PC-9 (cell line): ENCODE measurements around the gene KRTAP10-10. TPM values are rescaled to one million over a fixed set of nuclear protein-coding genes. Genes with fewer than 3 reads are reported as not detected.

ENCODE experiments used
- BruUV-seq: library from RNA; stranded (reverse); fragments of 400-500 nt; replicated peaks from 2 replicates; lab custom pipeline; 2021; lab: Mats Ljungman, UMichigan
- CTCF ChIA-PET: fragments of 300-600 bp; sonication (Branson Sonifier 250); formaldehyde crosslinking; loops from one replicate; lab custom pipeline; 2022; ENCODE audit warnings: antibody characterized with exemption; lab: Charles Lee
- POLR2A ChIA-PET: fragments of 300-600 bp; sonication (Branson Sonifier 250); formaldehyde crosslinking; loops from one replicate; lab custom pipeline; 2022; ENCODE audit warnings: antibody characterized with exemption; ENCODE audit not compliant: unreplicated experiment; lab: Charles Lee
- DNase-seq, 2 experiments: peaks; one replicate each; pipeline versions ENCODE4 v3.0.0 to v3.0.0-alpha.2; 2015 to 2022; ENCODE audit warnings: mixed read lengths in 1 of 2
- H2AFZ ChIP-seq: fragments of 200-600 bp; sonication (generic); 2 replicates; pipeline ENCODE4 v1.8.1; 2017; ENCODE audit warnings: antibody characterized with exemption
- H3F3A ChIP-seq: fragments of 200-600 bp; sonication (generic); 2 replicates; pipeline ENCODE4 v1.8.1; 2017; ENCODE audit warnings: antibody characterized with exemption, mild to moderate bottlenecking, low read depth; ENCODE audit not compliant: insufficient read depth
- H3K27ac ChIP-seq: fragments of 200-600 bp; sonication (generic); 2 replicates; pipeline ENCODE4 v1.6.1; 2016; ENCODE audit warnings: mixed run types
- H3K27me3 ChIP-seq: fragments of 200-600 bp; sonication (generic); 2 replicates; pipeline ENCODE4 v1.6.1; 2016; ENCODE audit warnings: low read depth, mixed run types; ENCODE audit not compliant: insufficient read depth
- H3K36me3 ChIP-seq: fragments of 200-600 bp; sonication (generic); 2 replicates; pipeline ENCODE4 v1.6.1; 2016; ENCODE audit warnings: low read depth, mixed run types
- H3K4me1 ChIP-seq: fragments of 200-600 bp; sonication (generic); replicated peaks from 2 replicates; pipeline ENCODE4 v1.6.1; 2016; ENCODE audit warnings: mixed run types; ENCODE audit not compliant: insufficient read depth
- H3K4me2 ChIP-seq: fragments of 200-600 bp; sonication (generic); 2 replicates; pipeline ENCODE4 v1.6.1; 2017; ENCODE audit warnings: mixed run types
- H3K4me3 ChIP-seq: fragments of 200-600 bp; sonication (generic); 2 replicates; pipeline ENCODE4 v1.6.1; 2016; ENCODE audit warnings: mixed run types
- H3K79me2 ChIP-seq: fragments of 200-600 bp; sonication (generic); 2 replicates; pipeline ENCODE4 v1.6.1; 2017; ENCODE audit warnings: low read depth, mixed run types
- H3K9me2 ChIP-seq: fragments of 200-600 bp; sonication (generic); 2 replicates; pipeline ENCODE4 v1.8.1; 2017; ENCODE audit warnings: mild to moderate bottlenecking; ENCODE audit not compliant: insufficient read depth
- H3K9me3 ChIP-seq: fragments of 200-600 bp; sonication (generic); 2 replicates; pipeline ENCODE4 v1.8.1; 2016; ENCODE audit warnings: low read depth; ENCODE audit not compliant: insufficient read depth
- H4K20me1 ChIP-seq: fragments of 200-600 bp; sonication (generic); 2 replicates; pipeline ENCODE4 v1.8.1; 2017; ENCODE audit not compliant: insufficient read depth
- EZH2 ChIP-seq: fragments of 200-600 bp; sonication (generic); IDR thresholded peaks from 2 replicates; pipeline ENCODE4 v1.8.0; 2017; ENCODE audit warnings: antibody characterized with exemption, low read depth
- intact Hi-C: fragments of 100-400 bp; cut with micrococcal nuclease; formaldehyde crosslinking; loops from one replicate; pipeline ENCODE4 v1.10.0; 2022; ENCODE audit not compliant: unreplicated experiment
- total RNA-seq: library from RNA; stranded (reverse); gene quantifications from 2 replicates; pipeline ENCODE4 v1.2.3, GENCODE V29; 2021
- TF ChIP-seq, protein P1 (sequence below): fragments of 200-600 bp; sonication (generic); conservative IDR thresholded peaks from 2 replicates; pipeline ENCODE4 v1.6.1; 2017; ENCODE audit warnings: mixed run types, antibody characterized with exemption, mild to moderate bottlenecking, moderate library complexity

KRTAP10-10 gene
- total RNA-seq, 1 experiment from 2014 or later = not detected

DNA sequence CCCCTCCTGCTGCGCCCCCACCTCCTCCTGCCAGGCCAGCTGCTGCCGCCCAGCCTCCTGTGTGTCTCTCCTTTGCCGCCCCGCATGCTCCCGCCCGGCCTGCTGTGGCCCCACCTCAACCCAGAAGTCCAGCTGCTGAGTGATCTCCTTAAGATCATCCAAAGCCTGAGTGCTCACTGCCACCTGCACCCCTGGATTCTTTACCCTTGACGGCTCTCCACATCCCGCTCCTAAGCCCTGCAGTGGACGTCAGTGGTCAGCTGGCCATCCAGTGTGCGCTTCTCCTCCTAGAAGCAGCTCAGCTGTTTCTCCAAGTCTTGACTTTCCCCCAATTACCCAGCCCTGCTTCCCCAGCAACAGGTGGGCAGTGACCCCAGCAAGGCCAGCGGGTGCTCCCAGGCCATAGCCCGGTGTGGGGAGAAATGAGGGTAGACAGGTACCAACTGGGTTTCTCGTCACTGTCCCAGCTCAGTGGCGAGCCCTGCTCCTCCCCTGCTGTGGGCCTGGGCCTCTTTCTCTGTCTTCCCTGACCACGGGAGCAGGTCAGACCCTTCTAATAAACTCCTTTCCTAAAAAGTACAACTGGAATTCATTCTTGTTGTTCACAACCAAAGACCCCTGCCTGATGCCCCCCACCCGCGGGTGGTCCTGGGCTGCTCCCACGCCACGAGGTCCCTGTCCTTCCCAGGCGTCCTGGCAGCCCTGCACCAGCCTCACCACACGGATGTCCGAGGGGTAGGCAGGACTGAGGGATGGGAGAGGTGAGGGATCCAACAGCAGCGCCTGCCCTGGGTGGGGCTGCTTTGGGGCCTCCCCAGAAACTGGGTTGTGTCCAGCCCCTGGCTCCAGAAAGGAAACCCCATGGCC is 35.3 kb upstream of the KRTAP10-10 start:
- no TSS peak for BruUV-seq
- Histone ChIP-seq H3K9me3 (no peaks in the 10 kb centered on the region), H3K4me1 (no peaks in the 10 kb centered on the region), H4K20me1 (no peaks in the 10 kb centered on the region), H3K27ac (no peak overlapping the region), H3K36me3 (no peaks in the 10 kb centered on the region), H3K27me3 (peaks cover 62% of the 10 kb centered on the region), H3K4me3 (no peak overlapping the region), H2AFZ (no peak overlapping the region), H3K9me2 (no peaks in the 10 kb centered on the region), H3K4me2 (no peak overlapping the region), H3K79me2 (no peaks in the 10 kb centered on the region), H3F3A (no peaks in the 10 kb centered on the region)
- ChIA-PET POLR2A (no interaction called here), CTCF (no interaction called here)
- TF ChIP-seq, protein P1, sequence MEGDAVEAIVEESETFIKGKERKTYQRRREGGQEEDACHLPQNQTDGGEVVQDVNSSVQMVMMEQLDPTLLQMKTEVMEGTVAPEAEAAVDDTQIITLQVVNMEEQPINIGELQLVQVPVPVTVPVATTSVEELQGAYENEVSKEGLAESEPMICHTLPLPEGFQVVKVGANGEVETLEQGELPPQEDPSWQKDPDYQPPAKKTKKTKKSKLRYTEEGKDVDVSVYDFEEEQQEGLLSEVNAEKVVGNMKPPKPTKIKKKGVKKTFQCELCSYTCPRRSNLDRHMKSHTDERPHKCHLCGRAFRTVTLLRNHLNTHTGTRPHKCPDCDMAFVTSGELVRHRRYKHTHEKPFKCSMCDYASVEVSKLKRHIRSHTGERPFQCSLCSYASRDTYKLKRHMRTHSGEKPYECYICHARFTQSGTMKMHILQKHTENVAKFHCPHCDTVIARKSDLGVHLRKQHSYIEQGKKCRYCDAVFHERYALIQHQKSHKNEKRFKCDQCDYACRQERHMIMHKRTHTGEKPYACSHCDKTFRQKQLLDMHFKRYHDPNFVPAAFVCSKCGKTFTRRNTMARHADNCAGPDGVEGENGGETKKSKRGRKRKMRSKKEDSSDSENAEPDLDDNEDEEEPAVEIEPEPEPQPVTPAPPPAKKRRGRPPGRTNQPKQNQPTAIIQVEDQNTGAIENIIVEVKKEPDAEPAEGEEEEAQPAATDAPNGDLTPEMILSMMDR = no peak
- no peak for TF ChIP-seq EZH2
- DNase-seq = no peak
- intact Hi-C loops = no loop called here

DNA sequence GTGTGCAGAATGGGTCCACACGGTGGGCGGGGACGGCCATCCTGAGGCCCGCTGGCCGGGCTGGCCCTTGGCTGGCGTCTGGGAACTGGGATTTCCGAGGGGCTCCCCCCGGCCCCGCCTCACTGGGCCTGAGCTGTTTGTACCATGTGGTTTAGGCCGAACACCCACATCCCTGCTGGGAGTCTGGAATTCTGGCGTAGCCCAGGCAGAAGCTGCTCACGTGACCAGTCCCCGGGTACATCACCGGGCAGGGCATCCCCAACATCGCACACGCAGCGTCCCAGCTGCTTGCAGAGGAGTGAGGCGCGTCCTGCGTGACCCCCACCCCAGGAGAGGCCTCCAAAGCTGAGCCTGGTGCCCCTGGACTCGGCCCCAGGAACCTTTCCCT is 34.7 kb upstream of the KRTAP10-10 start:
- intact Hi-C loops = no loop called here
- Histone ChIP-seq H4K20me1 (no peaks in the 10 kb centered on the region), H3K4me2 (no peak overlapping the region), H3K4me1 (no peaks in the 10 kb centered on the region), H3K9me3 (no peaks in the 10 kb centered on the region), H3K27me3 (peaks cover 65% of the 10 kb centered on the region), H3K79me2 (no peaks in the 10 kb centered on the region), H2AFZ (no peak overlapping the region), H3K9me2 (no peaks in the 10 kb centered on the region), H3F3A (no peaks in the 10 kb centered on the region), H3K36me3 (no peaks in the 10 kb centered on the region), H3K27ac (no peak overlapping the region), H3K4me3 (no peak overlapping the region)
- ChIA-PET POLR2A (no interaction called here), CTCF (no interaction called here)
- TF ChIP-seq, protein P1 = no peak
- TF ChIP-seq EZH2 = no peak
- no TSS peak for BruUV-seq
- DNase-seq = no peak

DNA sequence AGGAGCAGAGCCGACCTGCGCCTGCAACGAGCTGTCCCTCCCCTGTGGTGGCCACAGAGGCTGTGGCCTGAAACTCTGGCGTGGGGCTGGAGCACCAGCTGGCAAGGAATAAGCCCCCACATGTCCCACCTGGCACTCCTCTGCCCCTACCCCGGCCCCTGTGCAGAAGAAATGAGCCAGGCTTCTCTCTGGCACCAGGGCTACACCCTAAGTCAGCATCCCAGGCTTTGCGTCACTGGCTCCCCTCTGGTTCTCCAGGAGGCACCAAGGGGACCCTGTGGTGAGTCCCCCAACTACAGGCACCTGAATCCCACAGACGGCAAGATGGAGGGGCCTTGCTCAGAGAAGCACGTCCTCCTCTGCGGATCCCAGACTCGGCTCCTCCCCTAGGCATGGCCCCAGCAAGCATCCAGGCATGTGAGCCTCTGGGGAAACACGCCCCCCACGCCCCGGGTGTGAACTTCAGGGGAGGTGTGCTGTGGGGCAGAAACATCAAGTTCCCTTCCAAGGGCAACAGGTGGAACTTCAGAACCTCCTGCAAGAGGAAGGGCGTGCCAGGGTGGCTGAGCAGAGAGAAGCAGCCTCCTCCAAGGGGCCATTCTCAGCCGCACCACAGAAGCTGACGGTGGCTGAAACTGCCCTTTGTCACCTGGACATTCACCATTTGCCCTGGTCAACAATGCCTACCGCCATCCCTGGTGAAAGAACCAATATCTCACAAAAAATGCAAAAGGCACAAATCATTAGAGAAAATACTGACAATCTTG is 33.9 kb upstream of the KRTAP10-10 start:
- H3K4me1 ChIP-seq = no peaks in the 10 kb centered on the region
- H3K27ac ChIP-seq = no peak overlapping the region
- no peaks in the 10 kb centered on the region for H3K79me2 ChIP-seq
- H4K20me1 ChIP-seq = no peaks in the 10 kb centered on the region
- H3K27me3 ChIP-seq = peaks cover 66% of the 10 kb centered on the region
- H3K4me2 ChIP-seq = no peak overlapping the region
- H3K9me3 ChIP-seq = no peaks in the 10 kb centered on the region
- H3K9me2 ChIP-seq = no peaks in the 10 kb centered on the region
- intact Hi-C loops = no loop called here
- H2AFZ ChIP-seq = no peak overlapping the region
- H3F3A ChIP-seq = no peaks in the 10 kb centered on the region
- no TSS peak for BruUV-seq
- ChIA-PET CTCF (no interaction called here), POLR2A (no interaction called here)
- TF ChIP-seq, protein P1 = no peak
- no peak for TF ChIP-seq EZH2
- no peaks in the 10 kb centered on the region for H3K36me3 ChIP-seq
- DNase-seq = no peak
- H3K4me3 ChIP-seq = no peak overlapping the region
